HL-60 (cell line): ENCODE data around the gene GPR153.

Experiments
- DNase-seq, 2 experiments: peaks; one replicate each; pipeline ENCODE4 v3.0.0-alpha.2; 2010 to 2020; ENCODE audit warnings: low read depth in 1 of 2, low spot score in 1 of 2
- H3K27ac ChIP-seq: fragments of 250-450 bp; sonication (Bioruptor Pico); replicated peaks from 2 replicates; pipeline ENCODE4 v1.5.1; 2020; ENCODE audit warnings: mild to moderate bottlenecking, moderate library complexity
- H3K27me3 ChIP-seq: fragments of 250-450 bp; sonication (Bioruptor Pico); 2 replicates; pipeline ENCODE4 v1.5.1; 2021; ENCODE audit warnings: mild to moderate bottlenecking, moderate library complexity; ENCODE audit not compliant: insufficient read depth, poor library complexity, severe bottlenecking
- H3K4me3 ChIP-seq: replicated peaks from 2 replicates; pipeline ENCODE4 v1.5.1; 2011; ENCODE audit warnings: mild to moderate bottlenecking, control low read depth, low read length; ENCODE audit not compliant: insufficient read depth
- GABPA ChIP-seq: IDR thresholded peaks from 2 replicates; pipeline ENCODE4 v1.6.1; 2012; ENCODE audit warnings: low read depth
- POLR2AphosphoS5 ChIP-seq: IDR thresholded peaks from 2 replicates; pipeline ENCODE4 v1.6.1; 2012; ENCODE audit warnings: low read depth
- SPI1 ChIP-seq: IDR thresholded peaks from 2 replicates; pipeline ENCODE4 v1.6.1; 2012; ENCODE audit warnings: low read depth, mild to moderate bottlenecking, borderline replicate concordance
- TF ChIP-seq, protein P1 (sequence below): IDR thresholded peaks from one replicate; pipeline ENCODE4 v1.5.1; 2011; ENCODE audit warnings: low read length, control low read depth, inconsistent platforms; ENCODE audit not compliant: insufficient read depth
- TF ChIP-seq, protein P2 (sequence below): IDR thresholded peaks from 2 replicates; pipeline ENCODE4 v1.6.1; 2012; ENCODE audit warnings: low read depth; ENCODE audit not compliant: insufficient replicate concordance

The GPR153 gene

DNA sequence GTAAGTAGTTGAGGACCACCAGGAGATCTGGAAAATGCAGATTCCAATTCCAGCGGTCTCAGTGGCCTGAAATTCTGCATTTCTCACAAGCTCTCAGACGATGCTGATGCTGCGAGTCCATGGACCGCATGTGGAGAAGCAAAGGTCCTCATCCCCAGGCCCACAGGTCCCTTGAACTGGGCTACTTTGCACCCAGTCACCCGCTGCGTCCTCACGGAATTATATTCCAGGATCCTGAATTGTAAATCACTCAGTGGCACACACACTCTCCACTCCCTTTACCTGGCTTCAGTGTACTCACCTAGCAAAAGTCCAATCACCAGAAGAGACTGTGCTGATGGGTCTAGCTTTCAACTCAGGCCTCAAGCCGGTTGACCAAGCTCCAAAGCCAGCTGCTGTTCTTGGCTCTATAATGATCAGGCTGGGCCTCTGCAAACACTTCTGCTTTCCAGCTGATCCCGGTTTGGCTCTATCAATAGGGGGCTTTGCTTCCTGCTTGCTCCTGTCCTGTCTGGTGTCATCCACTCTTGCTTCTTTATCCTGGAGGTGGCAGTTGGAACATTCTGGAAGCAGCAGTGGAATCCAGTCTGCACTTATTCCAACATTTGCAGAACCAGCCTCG, 60.6 kb downstream of the GPR153 start:
- TF ChIP-seq, protein P1, sequence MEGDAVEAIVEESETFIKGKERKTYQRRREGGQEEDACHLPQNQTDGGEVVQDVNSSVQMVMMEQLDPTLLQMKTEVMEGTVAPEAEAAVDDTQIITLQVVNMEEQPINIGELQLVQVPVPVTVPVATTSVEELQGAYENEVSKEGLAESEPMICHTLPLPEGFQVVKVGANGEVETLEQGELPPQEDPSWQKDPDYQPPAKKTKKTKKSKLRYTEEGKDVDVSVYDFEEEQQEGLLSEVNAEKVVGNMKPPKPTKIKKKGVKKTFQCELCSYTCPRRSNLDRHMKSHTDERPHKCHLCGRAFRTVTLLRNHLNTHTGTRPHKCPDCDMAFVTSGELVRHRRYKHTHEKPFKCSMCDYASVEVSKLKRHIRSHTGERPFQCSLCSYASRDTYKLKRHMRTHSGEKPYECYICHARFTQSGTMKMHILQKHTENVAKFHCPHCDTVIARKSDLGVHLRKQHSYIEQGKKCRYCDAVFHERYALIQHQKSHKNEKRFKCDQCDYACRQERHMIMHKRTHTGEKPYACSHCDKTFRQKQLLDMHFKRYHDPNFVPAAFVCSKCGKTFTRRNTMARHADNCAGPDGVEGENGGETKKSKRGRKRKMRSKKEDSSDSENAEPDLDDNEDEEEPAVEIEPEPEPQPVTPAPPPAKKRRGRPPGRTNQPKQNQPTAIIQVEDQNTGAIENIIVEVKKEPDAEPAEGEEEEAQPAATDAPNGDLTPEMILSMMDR: no peak
- peak; percentile 61; the same call in 1 of the 2 replicates for TF ChIP-seq SPI1
- H3K4me3 ChIP-seq: peak overlapping the region; percentile 36
- H3K27me3 ChIP-seq: no peaks in the 10 kb centered on the region
- DNase-seq: peak in 1 of 2 experiments; percentile 36
- H3K27ac ChIP-seq: peak overlapping the region; percentile 98

DNA sequence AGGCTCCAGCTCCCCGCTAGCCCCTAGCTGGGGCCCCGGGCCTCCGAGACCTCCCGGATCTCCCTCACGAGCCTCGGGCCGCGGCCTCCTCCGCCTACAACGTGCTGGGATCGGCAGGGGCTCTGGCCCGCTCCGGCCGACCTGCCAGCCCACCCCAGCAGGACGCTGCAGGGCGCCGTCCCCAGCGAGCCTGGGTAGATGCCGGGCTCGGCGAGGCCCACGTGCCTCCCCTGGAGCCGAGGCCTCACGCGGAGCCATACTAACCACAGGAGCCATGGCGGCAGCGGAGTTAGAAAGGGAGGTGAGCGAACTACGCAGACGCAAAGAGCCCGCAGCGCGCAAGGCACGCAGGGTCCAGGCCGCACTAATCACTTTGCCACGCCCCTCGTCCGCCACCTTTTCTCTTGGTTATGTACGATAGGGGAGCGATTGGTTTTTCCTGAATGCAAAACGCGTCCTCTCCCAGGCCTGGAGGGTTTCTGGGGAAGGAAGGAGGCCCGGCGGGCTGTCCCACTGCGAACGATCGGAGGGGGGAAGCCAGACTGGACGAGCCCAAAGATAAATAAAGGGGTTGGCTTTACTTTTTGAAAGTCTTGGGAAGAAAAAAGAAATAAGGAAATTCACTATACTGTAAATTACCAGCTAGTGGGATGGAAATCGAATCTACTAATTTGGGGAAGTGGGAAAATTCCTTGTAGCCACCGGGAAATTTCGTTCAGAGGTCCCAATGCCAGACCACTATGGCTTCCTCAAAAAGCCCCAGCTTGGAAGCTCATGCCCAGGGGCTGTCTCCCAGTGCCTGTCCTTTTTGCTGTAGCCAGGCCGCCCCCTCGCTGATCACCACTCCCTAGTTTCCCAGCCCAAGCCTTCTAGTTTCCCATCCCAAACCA, 61.4 kb downstream of the GPR153 start, which contains the start of gene RPL22:
TSS of gene RPL22 (minus strand) at position 298 of the 890 bp plus-strand sequence. CDS start at position 276, 22 bp downstream.
- TF ChIP-seq POLR2AphosphoS5: peak; percentile 96
- TF ChIP-seq GABPA: no peak
- TF ChIP-seq, protein P1: no peak
- TF ChIP-seq, protein P2, sequence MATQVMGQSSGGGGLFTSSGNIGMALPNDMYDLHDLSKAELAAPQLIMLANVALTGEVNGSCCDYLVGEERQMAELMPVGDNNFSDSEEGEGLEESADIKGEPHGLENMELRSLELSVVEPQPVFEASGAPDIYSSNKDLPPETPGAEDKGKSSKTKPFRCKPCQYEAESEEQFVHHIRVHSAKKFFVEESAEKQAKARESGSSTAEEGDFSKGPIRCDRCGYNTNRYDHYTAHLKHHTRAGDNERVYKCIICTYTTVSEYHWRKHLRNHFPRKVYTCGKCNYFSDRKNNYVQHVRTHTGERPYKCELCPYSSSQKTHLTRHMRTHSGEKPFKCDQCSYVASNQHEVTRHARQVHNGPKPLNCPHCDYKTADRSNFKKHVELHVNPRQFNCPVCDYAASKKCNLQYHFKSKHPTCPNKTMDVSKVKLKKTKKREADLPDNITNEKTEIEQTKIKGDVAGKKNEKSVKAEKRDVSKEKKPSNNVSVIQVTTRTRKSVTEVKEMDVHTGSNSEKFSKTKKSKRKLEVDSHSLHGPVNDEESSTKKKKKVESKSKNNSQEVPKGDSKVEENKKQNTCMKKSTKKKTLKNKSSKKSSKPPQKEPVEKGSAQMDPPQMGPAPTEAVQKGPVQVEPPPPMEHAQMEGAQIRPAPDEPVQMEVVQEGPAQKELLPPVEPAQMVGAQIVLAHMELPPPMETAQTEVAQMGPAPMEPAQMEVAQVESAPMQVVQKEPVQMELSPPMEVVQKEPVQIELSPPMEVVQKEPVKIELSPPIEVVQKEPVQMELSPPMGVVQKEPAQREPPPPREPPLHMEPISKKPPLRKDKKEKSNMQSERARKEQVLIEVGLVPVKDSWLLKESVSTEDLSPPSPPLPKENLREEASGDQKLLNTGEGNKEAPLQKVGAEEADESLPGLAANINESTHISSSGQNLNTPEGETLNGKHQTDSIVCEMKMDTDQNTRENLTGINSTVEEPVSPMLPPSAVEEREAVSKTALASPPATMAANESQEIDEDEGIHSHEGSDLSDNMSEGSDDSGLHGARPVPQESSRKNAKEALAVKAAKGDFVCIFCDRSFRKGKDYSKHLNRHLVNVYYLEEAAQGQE: peak; percentile 77
- TF ChIP-seq SPI1: peak; percentile 62
- Histone ChIP-seq H3K4me3 (peak within 1 kb of the TSS; percentile 90), H3K27ac (peak within 1 kb of the TSS; percentile 98), H3K27me3 (no peaks in the 10 kb centered on the region)
- peak; percentile 98 to 100 for DNase-seq

DNA sequence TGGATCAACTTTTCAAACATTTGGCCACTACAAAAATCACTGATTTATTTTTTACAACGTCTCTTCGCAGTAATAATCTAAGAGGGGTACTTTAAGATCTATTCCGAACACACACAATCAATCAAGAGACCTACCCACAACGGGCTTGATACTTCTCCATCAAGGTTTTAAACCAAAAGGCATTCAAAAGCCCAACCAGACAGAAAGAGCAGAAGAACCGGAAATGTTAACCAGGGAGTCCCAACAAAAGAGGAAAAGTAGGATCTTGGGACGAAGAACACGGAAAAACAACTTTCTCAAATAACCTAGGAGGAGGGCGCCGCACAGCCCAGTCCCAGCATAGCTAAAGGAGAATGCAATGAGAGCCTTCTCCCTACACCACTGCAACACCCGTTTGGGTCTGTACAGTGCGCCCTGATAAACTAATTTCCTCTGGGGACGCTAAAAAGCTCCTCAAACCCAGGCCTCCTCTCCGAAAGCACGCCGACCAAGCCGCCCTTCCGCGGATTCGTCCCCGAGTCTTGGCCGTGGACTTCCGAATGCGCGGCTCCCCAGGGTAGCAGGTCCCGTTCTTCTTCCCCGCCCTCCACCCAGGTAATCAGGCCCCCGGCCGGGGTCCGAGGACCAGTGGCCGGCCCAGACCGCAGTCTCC, 62.1 kb downstream of the GPR153 start:
- no peak for DNase-seq
- Histone ChIP-seq H3K27me3 (no peaks in the 10 kb centered on the region), H3K4me3 (peak overlapping the region; percentile 90), H3K27ac (peak overlapping the region; percentile 98)
- TF ChIP-seq SPI1 (no peak), POLR2AphosphoS5 (no peak), GABPA (no peak)
- TF ChIP-seq, protein P2: no peak
- TF ChIP-seq, protein P1: no peak
